ENCODE measurements around the gene ADGRL1.

Gene ADGRL1

GRCh38 chr19:14112051-14112808 lies 93.7 kb downstream of the ADGRL1 start:
- Histone ChIP-seq H3K4ac (ENCODE audit: low read depth in 1 of 2, low read length in 2 of 2) (peak overlapping the region in 1 of 2 experiments; percentile 42), H3K9ac (ENCODE audit: low read length) (peak overlapping the region; percentile 80), H2BK5ac (ENCODE audit: low read depth, low read length, poor library complexity, severe bottlenecking) (no peak overlapping the region), H3K4me1 (ENCODE audit: control insufficient read depth, insufficient read depth, low read depth, low read length) (peaks cover 48% of the 10 kb centered on the region), H3K14ac (ENCODE audit: low read length in 2 of 2) (no peak overlapping the region), H3K4me3 (ENCODE audit: insufficient read depth in 1 of 2, low read depth in 1 of 2, low read length in 2 of 2) (peak overlapping the region in 1 of 2 experiments; percentile 73), H2BK15ac (ENCODE audit: low read depth, poor library complexity, severe bottlenecking) (peak overlapping the region; percentile 44), H3K18ac (ENCODE audit: low read depth in 1 of 2, low read length in 2 of 2) (peak overlapping the region; percentile 41 to 93), H4K8ac (ENCODE audit: low read length) (peak overlapping the region; percentile 98), H3K27ac (ENCODE audit: low read length, poor library complexity, severe bottlenecking) (no peak overlapping the region), H3K4me2 (ENCODE audit: low read length, poor library complexity, severe bottlenecking) (peak overlapping the region; percentile 6), H2BK120ac (ENCODE audit: low read depth, low read length) (peak overlapping the region; percentile 81), H2BK12ac (ENCODE audit: low read length in 2 of 2) (no peak overlapping the region), H2AFZ (ENCODE audit: low read depth, low read length) (no peak overlapping the region), H3K79me1 (replicated peaks; ENCODE audit: low read length, poor library complexity, severe bottlenecking) (peaks cover 55% of the 10 kb centered on the region), H3K23ac (ENCODE audit: low read length in 2 of 2) (peak overlapping the region in 1 of 2 experiments; percentile 32), H3K27me3 (ENCODE audit: control insufficient read depth in 1 of 2, insufficient read depth in 1 of 2, low read length in 2 of 2) (no peaks in the 10 kb centered on the region), H2AK5ac (ENCODE audit: low read length, severe bottlenecking) (no peak overlapping the region), H4K91ac (ENCODE audit: low read length) (peak overlapping the region; percentile 16), H3K36me3 (ENCODE audit: control insufficient read depth in 1 of 2, insufficient read depth in 2 of 2, low read depth in 1 of 2, low read length in 2 of 2) (peaks cover 0 to 12% of the 10 kb centered on the region in 2 experiments), H3K9me3 (ENCODE audit: control insufficient read depth, low read length) (no peaks in the 10 kb centered on the region)
- 73% methylated on average over 12 of the region's 12 CpGs for WGBS
- no peak for DNase-seq

DNA sequence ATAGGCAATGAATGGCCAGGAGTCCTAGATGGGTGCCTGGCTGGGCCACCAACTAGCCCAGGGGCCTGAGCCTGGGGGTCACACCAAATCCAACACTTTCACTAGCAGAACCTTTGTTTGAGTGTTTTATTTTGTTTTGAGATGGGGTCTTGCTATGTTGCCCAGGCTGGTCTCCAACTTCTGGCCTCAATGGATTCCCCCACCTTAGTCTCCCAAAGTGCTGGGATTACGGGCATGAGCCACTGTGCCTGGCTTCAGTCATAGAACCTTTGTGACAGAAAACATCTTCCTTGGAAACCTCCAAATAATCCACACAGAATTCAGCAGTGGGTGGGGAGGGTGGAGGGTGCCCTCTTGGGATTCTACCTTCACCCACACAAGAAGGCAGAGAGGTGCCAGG lies 94.5 kb downstream of the ADGRL1 start:
- H2BK120ac ChIP-seq (ENCODE audit: low read depth, low read length), result no peak overlapping the region
- no peak overlapping the region for H3K23ac ChIP-seq (ENCODE audit: low read length in 2 of 2)
- H2BK5ac ChIP-seq (ENCODE audit: low read depth, low read length, poor library complexity, severe bottlenecking), result no peak overlapping the region
- H3K27ac ChIP-seq (ENCODE audit: low read length, poor library complexity, severe bottlenecking), result no peak overlapping the region
- H3K27me3 ChIP-seq (ENCODE audit: control insufficient read depth in 1 of 2, insufficient read depth in 1 of 2, low read length in 2 of 2), result no peaks in the 10 kb centered on the region
- H3K36me3 ChIP-seq (ENCODE audit: control insufficient read depth in 1 of 2, insufficient read depth in 2 of 2, low read depth in 1 of 2, low read length in 2 of 2), result peaks cover 3 to 20% of the 10 kb centered on the region in 2 experiments
- H3K9ac ChIP-seq (ENCODE audit: low read length), result no peak overlapping the region
- H3K79me1 ChIP-seq (replicated peaks; ENCODE audit: low read length, poor library complexity, severe bottlenecking), result peaks cover 51% of the 10 kb centered on the region
- peak overlapping the region; percentile 44 for H2BK15ac ChIP-seq (ENCODE audit: low read depth, poor library complexity, severe bottlenecking)
- no peak overlapping the region for H3K4ac ChIP-seq (ENCODE audit: low read depth in 1 of 2, low read length in 2 of 2)
- H3K14ac ChIP-seq (ENCODE audit: low read length in 2 of 2), result no peak overlapping the region
- H2AFZ ChIP-seq (ENCODE audit: low read depth, low read length), result no peak overlapping the region
- H3K9me3 ChIP-seq (ENCODE audit: control insufficient read depth, low read length), result no peaks in the 10 kb centered on the region
- no peak overlapping the region for H2AK5ac ChIP-seq (ENCODE audit: low read length, severe bottlenecking)
- H4K8ac ChIP-seq (ENCODE audit: low read length), result no peak overlapping the region
- no peak overlapping the region for H2BK12ac ChIP-seq (ENCODE audit: low read length in 2 of 2)
- no peak overlapping the region for H4K91ac ChIP-seq (ENCODE audit: low read length)
- WGBS, result no CpG with 5 or more reads among the region's 1 CpG
- peak overlapping the region in 1 of 2 experiments; percentile 8 for H3K4me3 ChIP-seq (ENCODE audit: insufficient read depth in 1 of 2, low read depth in 1 of 2, low read length in 2 of 2)
- no peak overlapping the region for H3K18ac ChIP-seq (ENCODE audit: low read depth in 1 of 2, low read length in 2 of 2)
- H3K4me2 ChIP-seq (ENCODE audit: low read length, poor library complexity, severe bottlenecking), result peak overlapping the region; percentile 6
- H3K4me1 ChIP-seq (ENCODE audit: control insufficient read depth, insufficient read depth, low read depth, low read length), result peaks cover 44% of the 10 kb centered on the region
- DNase-seq, result no peak

GRCh38 chr19:14110650-14111049 lies 95.3 kb downstream of the ADGRL1 start:
- Histone ChIP-seq H3K4me1 (ENCODE audit: control insufficient read depth, insufficient read depth, low read depth, low read length) (peaks cover 38% of the 10 kb centered on the region), H3K4me3 (ENCODE audit: insufficient read depth in 1 of 2, low read depth in 1 of 2, low read length in 2 of 2) (no peak overlapping the region), H4K8ac (ENCODE audit: low read length) (no peak overlapping the region), H3K36me3 (ENCODE audit: control insufficient read depth in 1 of 2, insufficient read depth in 2 of 2, low read depth in 1 of 2, low read length in 2 of 2) (peaks cover 10 to 28% of the 10 kb centered on the region in 2 experiments), H3K14ac (ENCODE audit: low read length in 2 of 2) (no peak overlapping the region), H3K18ac (ENCODE audit: low read depth in 1 of 2, low read length in 2 of 2) (no peak overlapping the region), H3K79me1 (replicated peaks; ENCODE audit: low read length, poor library complexity, severe bottlenecking) (peaks cover 45% of the 10 kb centered on the region), H2BK120ac (ENCODE audit: low read depth, low read length) (no peak overlapping the region), H2AK5ac (ENCODE audit: low read length, severe bottlenecking) (no peak overlapping the region), H3K23ac (ENCODE audit: low read length in 2 of 2) (no peak overlapping the region), H2AFZ (ENCODE audit: low read depth, low read length) (no peak overlapping the region), H2BK5ac (ENCODE audit: low read depth, low read length, poor library complexity, severe bottlenecking) (no peak overlapping the region), H3K9ac (ENCODE audit: low read length) (peak overlapping the region; percentile 35), H3K27me3 (ENCODE audit: control insufficient read depth in 1 of 2, insufficient read depth in 1 of 2, low read length in 2 of 2) (no peaks in the 10 kb centered on the region), H4K91ac (ENCODE audit: low read length) (peak overlapping the region; percentile 3), H3K4me2 (ENCODE audit: low read length, poor library complexity, severe bottlenecking) (no peak overlapping the region), H2BK15ac (ENCODE audit: low read depth, poor library complexity, severe bottlenecking) (no peak overlapping the region), H3K27ac (ENCODE audit: low read length, poor library complexity, severe bottlenecking) (no peak overlapping the region), H3K9me3 (ENCODE audit: control insufficient read depth, low read length) (no peaks in the 10 kb centered on the region), H3K4ac (ENCODE audit: low read depth in 1 of 2, low read length in 2 of 2) (no peak overlapping the region), H2BK12ac (ENCODE audit: low read length in 2 of 2) (no peak overlapping the region)
- DNase-seq, result no peak
- 78% methylated on average over 2 of the region's 2 CpGs for WGBS

DNA sequence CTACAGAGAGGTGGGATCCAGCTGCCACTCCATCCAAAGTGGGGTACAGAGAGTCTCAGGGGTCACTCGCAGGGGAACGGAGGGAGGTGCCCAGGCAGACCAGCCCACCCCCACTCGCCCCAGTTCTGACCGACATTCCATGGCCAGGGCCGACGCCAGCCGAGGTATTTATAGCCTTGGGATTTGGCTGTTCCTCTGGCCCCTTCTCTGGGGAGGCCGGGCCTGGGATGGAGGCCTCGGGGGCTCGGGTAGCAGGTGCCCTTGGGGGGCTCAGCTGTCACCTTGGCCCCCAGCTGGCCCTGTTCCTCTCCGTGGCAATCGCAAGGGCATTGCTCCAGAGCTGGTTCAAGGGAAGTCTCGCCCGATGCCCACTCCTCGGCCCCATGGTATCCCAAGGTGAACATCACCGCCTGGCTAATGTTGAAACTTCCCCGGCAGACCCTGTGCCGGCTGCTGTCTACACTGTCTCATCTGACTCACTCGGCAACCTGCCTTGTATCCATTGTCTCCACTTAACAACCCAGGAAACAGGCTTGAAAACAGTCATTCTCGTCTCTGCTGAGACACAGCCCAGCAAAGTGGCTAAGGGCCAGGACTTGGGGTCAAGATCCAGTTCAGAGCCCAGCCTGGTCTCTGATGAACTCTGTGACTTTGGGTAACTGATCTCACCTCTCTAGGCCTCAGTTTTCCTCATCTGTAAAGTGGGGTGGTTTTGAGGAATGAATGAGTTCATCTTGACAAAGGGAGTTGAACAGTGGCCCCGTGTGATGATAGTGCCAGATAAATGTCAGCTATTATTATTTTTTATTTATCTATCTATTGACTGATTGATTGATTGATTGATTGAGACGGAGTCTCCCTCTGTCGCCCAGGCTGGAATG lies 98.1 kb downstream of the ADGRL1 start:
- WGBS, result 91% methylated on average over 22 of the region's 23 CpGs
- H4K8ac ChIP-seq (ENCODE audit: low read length), result peak overlapping the region; percentile 16
- H2AK5ac ChIP-seq (ENCODE audit: low read length, severe bottlenecking), result no peak overlapping the region

More for the DNA sequence above, 98.1 kb downstream of the ADGRL1 start:
- Histone ChIP-seq H3K9me3 (ENCODE audit: control insufficient read depth, low read length) (no peaks in the 10 kb centered on the region), H2BK5ac (ENCODE audit: low read depth, low read length, poor library complexity, severe bottlenecking) (no peak overlapping the region), H4K91ac (ENCODE audit: low read length) (no peak overlapping the region), H3K27ac (ENCODE audit: low read length, poor library complexity, severe bottlenecking) (no peak overlapping the region), H3K79me1 (replicated peaks; ENCODE audit: low read length, poor library complexity, severe bottlenecking) (peaks cover 28% of the 10 kb centered on the region), H3K14ac (ENCODE audit: low read length in 2 of 2) (no peak overlapping the region), H2BK15ac (ENCODE audit: low read depth, poor library complexity, severe bottlenecking) (peak overlapping the region; percentile 12), H3K18ac (ENCODE audit: low read depth in 1 of 2, low read length in 2 of 2) (no peak overlapping the region), H2AFZ (ENCODE audit: low read depth, low read length) (no peak overlapping the region), H3K23ac (ENCODE audit: low read length in 2 of 2) (no peak overlapping the region), H3K4me1 (ENCODE audit: control insufficient read depth, insufficient read depth, low read depth, low read length) (peaks cover 21% of the 10 kb centered on the region), H3K9ac (ENCODE audit: low read length) (peak overlapping the region; percentile 30), H3K4ac (ENCODE audit: low read depth in 1 of 2, low read length in 2 of 2) (no peak overlapping the region), H2BK12ac (ENCODE audit: low read length in 2 of 2) (no peak overlapping the region), H2BK120ac (ENCODE audit: low read depth, low read length) (no peak overlapping the region), H3K27me3 (ENCODE audit: control insufficient read depth in 1 of 2, insufficient read depth in 1 of 2, low read length in 2 of 2) (no peaks in the 10 kb centered on the region), H3K36me3 (ENCODE audit: control insufficient read depth in 1 of 2, insufficient read depth in 2 of 2, low read depth in 1 of 2, low read length in 2 of 2) (peaks cover 30 to 40% of the 10 kb centered on the region in 2 experiments), H3K4me2 (ENCODE audit: low read length, poor library complexity, severe bottlenecking) (no peak overlapping the region), H3K4me3 (ENCODE audit: insufficient read depth in 1 of 2, low read depth in 1 of 2, low read length in 2 of 2) (peak overlapping the region in 1 of 2 experiments; percentile 1)
- DNase-seq, result no peak

All from mesenchymal stem cell (in vitro differentiated cells and primary cell).